Loucy (cell line): ENCODE data around the gene MROH2B.

Experiments used
- EZH2phosphoT487 ChIP-seq: fragments of 200-600 bp; IDR thresholded peaks from 2 replicates; pipeline ENCODE4 v1.6.1; 2018; ENCODE audit warnings: antibody characterized with exemption, mild to moderate bottlenecking, moderate library complexity, borderline replicate concordance
- TF ChIP-seq, protein P1 (sequence below): fragments of 200-600 bp; sonication (generic); conservative IDR thresholded peaks from 2 replicates; pipeline ENCODE4 v1.5.1; 2014; ENCODE audit warnings: mild to moderate bottlenecking, antibody characterized with exemption, low read length

- no peak for TF ChIP-seq EZH2phosphoT487
- TF ChIP-seq, protein P1, sequence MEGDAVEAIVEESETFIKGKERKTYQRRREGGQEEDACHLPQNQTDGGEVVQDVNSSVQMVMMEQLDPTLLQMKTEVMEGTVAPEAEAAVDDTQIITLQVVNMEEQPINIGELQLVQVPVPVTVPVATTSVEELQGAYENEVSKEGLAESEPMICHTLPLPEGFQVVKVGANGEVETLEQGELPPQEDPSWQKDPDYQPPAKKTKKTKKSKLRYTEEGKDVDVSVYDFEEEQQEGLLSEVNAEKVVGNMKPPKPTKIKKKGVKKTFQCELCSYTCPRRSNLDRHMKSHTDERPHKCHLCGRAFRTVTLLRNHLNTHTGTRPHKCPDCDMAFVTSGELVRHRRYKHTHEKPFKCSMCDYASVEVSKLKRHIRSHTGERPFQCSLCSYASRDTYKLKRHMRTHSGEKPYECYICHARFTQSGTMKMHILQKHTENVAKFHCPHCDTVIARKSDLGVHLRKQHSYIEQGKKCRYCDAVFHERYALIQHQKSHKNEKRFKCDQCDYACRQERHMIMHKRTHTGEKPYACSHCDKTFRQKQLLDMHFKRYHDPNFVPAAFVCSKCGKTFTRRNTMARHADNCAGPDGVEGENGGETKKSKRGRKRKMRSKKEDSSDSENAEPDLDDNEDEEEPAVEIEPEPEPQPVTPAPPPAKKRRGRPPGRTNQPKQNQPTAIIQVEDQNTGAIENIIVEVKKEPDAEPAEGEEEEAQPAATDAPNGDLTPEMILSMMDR = no peak
Measured at GRCh38 chr5:40972434-40972833, 98.7 kb downstream of the MROH2B start.
